Liver (tissue), 3 donors: ENCODE data around the gene ENHO.

Experiments
- GABPA ChIP-seq, 2 donors: IDR thresholded peaks in 1 of 2; conservative IDR thresholded peaks in 1 of 2; 2 replicates each; pipeline ENCODE4 v1.6.1; 2016; ENCODE audit warnings: antibody characterized with exemption in 2 of 2, mild to moderate bottlenecking in 1 of 2, moderate library complexity in 1 of 2
- RXRA ChIP-seq, 2 donors: IDR thresholded peaks; 2 replicates each; pipeline ENCODE4 v1.6.1; 2017 to 2018; ENCODE audit warnings: antibody characterized with exemption in 2 of 2, mild to moderate bottlenecking in 1 of 2
- TF ChIP-seq, protein P1 (sequence below): fragments of 150-350 bp; IDR thresholded peaks from 2 replicates; pipeline ENCODE4 v1.5.1; 2017; ENCODE audit warnings: improper control_type of control experiment, low read depth, low read length; ENCODE audit not compliant: missing input control
- TF ChIP-seq, protein P2 (sequence below): IDR thresholded peaks from 2 replicates; pipeline ENCODE4 v1.6.1; 2016; ENCODE audit warnings: antibody characterized with exemption
- donor health status: healthy.
- donor health status: healthy.

DNA sequence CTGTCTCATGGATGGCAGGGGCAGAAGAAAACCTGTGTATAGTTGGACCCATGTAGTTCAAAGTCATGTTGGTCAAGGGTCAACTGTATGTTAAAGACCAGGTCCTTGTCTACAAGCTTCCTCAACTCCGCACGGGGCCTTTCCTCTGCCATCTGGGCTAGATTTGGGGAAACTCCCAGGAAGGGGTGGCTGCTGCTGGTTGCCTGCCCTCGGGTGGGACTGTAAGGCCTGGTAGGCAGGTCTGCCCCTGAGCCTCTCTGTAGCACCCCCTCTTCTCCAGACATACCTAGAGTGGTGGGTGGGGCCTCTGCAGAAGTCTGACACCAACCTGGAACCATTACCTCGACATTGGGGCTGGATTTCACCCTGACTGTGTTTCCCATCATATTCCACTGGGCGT is 15.2 kb downstream of the ENHO start:
- TF ChIP-seq, protein P1, sequence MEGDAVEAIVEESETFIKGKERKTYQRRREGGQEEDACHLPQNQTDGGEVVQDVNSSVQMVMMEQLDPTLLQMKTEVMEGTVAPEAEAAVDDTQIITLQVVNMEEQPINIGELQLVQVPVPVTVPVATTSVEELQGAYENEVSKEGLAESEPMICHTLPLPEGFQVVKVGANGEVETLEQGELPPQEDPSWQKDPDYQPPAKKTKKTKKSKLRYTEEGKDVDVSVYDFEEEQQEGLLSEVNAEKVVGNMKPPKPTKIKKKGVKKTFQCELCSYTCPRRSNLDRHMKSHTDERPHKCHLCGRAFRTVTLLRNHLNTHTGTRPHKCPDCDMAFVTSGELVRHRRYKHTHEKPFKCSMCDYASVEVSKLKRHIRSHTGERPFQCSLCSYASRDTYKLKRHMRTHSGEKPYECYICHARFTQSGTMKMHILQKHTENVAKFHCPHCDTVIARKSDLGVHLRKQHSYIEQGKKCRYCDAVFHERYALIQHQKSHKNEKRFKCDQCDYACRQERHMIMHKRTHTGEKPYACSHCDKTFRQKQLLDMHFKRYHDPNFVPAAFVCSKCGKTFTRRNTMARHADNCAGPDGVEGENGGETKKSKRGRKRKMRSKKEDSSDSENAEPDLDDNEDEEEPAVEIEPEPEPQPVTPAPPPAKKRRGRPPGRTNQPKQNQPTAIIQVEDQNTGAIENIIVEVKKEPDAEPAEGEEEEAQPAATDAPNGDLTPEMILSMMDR = no peak
- TF ChIP-seq RXRA (IDR thresholded peaks at IDR 0.05) = no peak
- no peak for TF ChIP-seq GABPA (IDR thresholded peaks at IDR 0.05 in 1 of 2, conservative IDR thresholded peaks at IDR 0.05 in 1 of 2)
- TF ChIP-seq, protein P2, sequence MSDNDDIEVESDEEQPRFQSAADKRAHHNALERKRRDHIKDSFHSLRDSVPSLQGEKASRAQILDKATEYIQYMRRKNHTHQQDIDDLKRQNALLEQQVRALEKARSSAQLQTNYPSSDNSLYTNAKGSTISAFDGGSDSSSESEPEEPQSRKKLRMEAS = no peak
